HG02678 (cell line): Measurements from ENCODE around the gene NUDT4B.
"Not testable (repeated sequence)": the region's sequence is repeated elsewhere in the genome, so short reads cannot be mapped to it uniquely, and the experiment has no call there.

ENCODE experiments used
- ATAC-seq: cut with Tn5 transposase; IDR thresholded peaks from one replicate; pipeline ENCODE4 v1.9.1; 2021; ENCODE audit warnings: mild to moderate bottlenecking, moderate library complexity; ENCODE audit not compliant: unreplicated experiment

The NUDT4B gene

DNA sequence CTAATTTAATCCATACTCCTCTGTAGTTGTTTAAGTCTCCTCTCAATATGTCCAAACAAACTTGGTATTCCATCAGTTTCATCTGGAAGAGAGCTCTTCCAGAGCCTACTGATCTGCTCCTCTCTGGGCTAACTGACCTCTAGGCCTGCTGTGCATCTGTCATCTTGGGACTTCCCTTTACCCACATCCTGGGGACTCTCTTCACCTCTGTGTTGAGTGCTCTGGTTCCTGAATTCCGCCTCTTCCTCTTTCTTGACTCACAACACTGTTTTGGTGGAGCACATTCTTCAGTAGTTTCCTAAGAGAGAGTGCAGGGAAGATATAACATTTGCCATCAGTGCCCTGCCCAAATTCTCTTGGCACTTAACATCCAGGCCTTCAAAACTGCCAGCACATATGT lies 13.0 kb upstream of the NUDT4B start:
- ATAC-seq = peak; percentile 67

DNA sequence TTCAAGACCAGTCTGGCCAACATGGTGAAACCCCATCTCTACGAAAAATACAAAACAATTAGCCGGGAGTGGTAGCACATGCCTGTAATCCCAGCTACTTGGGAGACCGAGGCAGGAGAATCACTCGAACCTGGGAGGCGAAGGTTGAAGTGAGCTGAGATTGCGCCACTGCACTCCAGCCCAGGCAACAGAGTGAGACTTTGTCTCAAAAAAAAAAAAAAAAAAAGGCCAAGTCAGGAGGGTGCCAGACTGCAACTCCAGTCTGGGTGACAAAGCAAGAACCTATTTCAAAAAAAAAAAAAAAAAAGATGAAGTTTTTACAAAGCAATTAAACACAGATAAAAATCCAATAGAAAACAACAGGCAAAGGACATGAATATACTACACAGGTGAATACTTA lies 9.9 kb upstream of the NUDT4B start:
- ATAC-seq = not testable (repeated sequence)

DNA sequence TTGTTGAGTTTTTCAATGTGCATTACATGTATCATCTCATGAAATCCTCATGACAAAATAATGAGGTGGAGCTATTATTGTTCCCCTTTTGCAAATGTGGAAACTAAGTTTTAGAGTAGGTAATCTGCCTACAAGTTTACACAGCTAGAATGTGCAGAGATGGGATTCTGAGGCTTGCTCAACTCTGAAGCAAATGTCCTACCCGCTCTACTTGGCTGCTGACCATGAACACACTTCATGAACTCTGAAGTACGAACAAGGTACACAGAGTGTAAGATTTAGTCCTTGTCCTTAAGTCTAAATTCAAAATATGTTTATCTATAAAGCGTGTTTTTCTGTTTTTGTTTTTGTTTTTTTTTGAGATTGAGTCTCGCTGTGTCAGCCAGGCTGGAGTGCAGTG lies 5.4 kb upstream of the NUDT4B start:
- not testable (repeated sequence) for ATAC-seq

DNA sequence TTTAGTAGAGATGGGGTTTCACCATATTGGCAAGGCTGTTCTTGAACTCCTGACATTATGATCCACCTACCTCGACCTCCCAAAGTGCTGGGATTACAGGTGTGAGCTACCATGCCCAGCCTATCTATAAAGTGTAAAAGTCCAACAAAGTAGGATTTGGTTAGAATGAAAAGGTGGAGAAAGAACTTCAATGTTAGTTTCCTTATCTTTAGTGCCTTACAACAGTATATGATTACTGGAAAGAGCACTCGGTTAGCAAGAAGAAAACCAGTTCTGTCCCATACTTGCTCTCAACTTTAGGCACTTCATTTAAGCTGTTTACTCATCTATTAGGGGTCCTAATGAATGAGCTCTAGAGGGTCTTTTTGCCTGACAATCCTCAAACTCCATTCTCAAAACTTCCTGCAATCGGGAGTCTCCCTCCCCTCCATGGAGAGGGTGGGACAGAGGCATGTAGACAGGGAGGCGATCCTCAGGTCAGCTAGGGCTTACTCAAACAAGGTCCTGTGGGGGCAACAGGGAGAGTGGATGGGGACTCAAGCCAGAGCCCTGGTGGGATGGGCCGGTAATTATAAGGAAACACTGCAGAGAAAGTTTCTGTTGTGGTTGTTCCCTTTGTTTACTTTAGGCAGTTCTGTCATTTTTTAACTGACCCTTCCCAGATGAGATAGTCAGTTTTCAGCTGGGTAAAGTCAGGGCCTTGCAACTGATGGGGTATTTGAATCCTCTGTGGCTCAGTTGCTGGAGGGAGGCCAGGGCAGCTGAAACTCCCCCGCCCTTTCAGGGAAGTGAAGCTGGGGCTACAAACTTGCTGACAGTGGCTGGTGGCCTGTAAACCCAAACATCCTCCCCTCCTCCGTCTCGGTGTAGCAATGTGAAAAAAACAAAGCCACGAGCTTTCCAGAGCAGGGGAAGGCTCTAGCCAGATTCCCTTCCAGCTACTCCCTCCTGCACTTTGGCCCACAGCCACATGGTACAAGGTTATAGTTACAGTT lies 4.6 kb upstream of the NUDT4B start:
- peak; percentile 66 for ATAC-seq

DNA sequence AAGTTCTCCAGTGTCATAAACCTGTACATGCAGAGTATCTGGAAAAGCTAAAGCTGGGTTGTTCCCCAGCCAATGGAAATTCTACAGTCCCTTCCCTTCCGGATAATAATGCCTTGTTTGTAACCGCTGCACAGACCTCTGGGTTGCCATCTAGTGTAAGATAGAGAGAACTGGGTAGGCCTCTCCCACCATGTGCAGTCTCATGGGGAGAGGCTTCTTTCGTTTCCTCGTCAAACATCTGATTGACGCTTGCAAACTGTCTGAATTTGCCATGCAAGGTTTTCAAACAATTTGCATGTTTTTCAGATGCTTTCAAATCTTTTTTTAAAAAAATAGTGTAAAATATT lies 734 bp downstream of the NUDT4B start:
- peak; percentile 90 for ATAC-seq

DNA sequence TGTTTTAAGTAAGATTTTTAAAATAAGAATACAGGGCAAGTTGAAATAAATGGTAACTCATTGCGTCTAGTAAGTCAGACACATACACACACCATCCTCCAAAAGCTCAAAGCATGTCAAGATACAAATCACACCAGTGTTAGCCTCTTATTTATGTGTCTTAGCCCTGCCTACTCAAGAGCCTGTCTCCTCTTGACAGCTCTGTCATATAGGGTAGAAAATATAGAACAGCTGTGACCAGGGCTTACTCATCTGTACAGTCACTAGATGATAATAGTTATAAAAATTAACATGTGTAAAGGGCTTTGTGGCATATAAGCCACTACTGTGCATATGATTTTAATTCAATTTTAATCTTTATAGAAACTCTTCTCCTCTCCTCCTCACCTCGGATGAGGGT lies 7.7 kb downstream of the NUDT4B start:
- not testable (repeated sequence) for ATAC-seq

DNA sequence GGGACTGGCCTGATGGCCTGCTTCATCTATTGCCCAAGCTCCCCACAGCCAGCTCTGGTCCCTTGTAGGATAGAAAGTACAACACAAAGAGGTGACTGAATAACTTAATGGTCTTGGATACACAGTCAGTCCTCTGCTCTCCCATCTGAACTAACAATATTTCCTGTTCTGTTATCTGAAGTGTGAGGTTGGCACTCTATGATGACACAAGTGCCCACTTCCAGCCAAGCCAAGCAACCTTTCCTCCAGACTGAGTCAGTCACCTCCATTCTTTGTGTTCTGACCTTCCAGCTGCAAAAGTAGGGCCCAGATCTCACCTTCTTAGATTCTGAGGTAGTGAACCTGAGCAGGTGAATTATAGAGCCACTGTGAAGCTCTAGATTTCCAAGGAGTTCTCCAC lies 8.9 kb downstream of the NUDT4B start:
- not testable (repeated sequence) for ATAC-seq

DNA sequence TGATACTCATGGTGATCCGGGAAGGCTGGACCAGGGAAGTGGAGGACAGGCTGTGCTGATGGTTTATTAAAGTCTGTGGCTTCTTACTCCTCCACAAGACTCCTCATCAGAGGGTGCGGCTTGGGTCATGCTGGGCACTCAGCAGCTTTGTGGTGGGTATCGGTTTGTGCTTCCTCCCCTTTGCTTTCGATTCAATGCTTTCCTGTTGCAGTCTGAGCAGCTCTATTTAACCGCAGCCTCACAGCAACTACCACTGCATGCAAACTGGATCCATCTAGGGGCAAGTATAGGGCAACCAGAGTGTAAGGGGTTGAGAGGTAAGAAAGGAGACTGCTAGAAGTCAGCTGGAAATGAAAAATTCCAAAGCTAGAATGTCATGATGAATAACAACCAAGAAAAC lies 9.8 kb downstream of the NUDT4B start:
- ATAC-seq = peak; percentile 99

DNA sequence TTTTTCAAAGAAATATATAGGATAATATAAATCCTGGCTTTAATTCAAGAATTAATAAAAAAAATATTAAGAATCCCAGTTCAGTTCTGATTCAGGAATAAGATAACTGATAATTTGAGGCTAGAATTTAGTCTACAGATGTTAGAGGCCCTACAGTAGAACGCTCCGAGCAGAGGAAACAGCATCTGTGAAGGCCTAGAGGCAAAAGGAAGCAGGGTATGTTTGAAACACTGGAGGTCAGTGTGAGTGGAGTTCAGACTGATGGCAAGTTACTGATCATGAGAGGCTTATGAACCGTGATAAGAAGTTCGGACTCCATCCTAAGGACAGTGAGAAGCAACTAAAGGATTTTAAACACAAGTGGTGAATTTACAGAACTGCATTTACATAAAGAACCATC lies 10.4 kb downstream of the NUDT4B start:
- not testable (repeated sequence) for ATAC-seq

DNA sequence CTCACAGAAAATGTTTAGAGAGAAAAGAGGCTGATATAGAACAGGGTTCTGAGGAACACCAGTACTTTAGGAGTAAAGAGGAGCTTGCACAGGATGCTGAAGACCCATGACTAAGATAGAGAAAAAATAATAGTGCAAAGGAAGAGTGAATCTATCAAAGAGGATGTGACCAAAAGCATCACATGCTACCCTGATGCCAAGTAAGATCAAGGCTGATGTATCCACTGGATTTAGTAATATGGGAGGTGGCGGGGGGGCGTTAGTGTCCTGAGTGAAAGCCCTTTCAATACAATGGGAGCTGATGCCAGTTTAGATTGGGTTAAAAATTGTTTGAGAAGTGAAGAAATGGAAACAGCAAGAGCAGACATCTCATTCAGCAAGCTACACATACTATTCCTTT lies 11.2 kb downstream of the NUDT4B start:
- not testable (repeated sequence) for ATAC-seq

DNA sequence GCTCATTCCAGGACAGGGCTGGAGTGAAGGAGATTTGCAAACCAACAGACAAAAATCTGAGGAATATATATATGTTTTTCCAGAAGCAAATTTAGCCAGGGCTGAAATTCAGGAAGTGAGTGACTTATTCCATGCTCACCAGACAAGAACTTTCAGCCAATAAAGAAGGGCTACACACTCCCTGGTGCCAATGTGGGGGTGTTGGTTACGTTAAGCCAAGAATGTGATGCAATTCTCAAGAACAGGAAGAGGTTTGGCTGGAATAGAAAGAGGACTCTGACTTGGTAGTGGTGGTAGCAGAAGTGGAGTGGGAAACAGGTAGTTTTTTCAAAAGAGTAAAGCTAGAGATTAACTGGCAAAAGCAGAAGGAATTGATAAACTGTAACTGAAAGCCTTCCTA lies 11.6 kb downstream of the NUDT4B start:
- not testable (repeated sequence) for ATAC-seq

DNA sequence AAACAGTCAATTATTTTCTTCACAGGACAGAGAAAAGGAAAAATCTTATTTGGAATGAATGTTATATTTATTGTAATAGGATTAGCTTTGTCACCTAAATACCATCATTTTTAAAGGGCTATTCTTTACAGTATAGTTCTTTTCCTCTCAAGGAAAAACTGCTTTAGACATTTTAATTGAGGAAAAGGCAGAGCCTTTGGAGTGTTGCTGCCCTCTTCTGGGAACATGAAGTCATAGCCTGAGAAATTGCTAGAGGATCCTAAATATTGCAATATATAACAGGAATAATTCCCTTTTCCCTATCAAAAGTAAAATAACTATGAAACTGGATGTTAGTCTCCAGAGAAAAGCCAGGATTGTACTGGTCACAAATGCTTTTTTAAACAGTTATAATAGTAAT lies 12.8 kb downstream of the NUDT4B start:
- ATAC-seq = not testable (repeated sequence)

DNA sequence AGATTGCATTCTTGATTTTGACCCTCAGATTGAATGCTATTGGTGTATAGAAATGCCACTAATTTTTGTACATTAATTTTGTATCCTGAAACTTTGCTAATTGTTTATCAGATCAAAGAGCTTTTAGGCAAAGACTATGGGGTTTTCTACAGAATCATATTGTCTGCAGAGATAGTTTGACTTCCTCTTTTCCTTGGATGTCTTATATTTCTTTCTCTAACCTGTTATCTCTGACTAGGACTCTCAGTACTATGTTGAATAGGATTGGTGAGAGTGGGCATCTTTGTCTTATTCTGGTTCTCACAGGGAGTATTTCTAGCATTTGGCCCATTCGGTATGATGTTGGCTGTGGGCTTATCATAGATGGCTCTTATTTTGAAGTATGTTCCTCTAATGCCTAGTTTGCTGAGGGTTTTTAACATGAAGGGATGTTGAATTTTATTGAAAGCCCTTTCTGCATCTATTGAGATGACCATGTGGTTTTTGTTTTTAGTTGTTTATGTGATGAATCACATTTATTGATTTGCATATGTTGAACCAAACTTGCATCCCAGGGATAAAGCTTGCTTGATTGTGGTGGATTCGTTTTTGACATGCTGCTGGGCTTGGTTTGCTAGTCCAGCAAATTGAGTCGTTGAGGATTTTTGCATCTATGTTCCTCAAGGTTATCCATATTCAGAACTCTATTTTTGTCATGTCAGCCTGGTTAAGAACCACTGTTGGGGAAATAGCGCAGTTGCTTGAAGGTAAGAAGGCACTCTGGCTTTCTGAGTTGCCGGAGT lies 16.9 kb downstream of the NUDT4B start:
- not testable (repeated sequence) for ATAC-seq

DNA sequence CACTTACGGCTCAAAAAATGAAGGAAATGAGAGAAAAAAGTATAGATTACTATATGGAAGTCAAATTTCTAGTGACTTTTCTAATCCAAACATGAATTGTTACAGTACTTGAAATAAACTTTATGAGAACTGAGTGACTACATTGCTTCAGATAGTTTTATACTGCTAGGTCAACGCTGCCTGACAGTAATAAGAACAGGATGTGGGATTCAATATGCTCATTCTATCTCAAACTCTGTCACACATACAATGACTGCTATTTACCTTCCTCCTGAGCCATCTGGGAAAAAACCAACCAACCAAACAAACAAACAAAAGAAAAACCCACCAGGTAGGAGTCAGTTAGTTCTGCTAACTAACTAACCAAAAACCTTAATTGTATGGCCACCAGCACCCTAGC lies 20.0 kb downstream of the NUDT4B start:
- ATAC-seq = not testable (repeated sequence)

DNA sequence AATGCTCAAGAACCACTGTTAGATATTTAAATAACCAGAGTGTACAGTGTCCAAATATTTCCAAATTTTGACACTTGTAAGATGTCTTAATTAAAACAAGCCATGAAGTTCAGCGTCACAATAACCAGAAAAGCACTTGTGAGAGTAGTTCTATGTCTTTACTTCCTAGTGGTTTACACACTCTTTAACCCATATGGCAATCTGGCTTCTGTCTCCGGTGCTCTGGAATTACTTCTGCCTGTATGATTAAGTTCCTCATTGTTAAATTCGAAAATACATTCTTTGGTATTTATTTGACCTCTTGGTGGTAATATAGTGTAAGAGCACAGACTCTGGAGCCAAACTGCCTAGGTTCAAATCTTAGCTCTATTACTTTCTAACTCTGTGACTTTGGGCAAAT lies 20.9 kb downstream of the NUDT4B start:
- not testable (repeated sequence) for ATAC-seq

DNA sequence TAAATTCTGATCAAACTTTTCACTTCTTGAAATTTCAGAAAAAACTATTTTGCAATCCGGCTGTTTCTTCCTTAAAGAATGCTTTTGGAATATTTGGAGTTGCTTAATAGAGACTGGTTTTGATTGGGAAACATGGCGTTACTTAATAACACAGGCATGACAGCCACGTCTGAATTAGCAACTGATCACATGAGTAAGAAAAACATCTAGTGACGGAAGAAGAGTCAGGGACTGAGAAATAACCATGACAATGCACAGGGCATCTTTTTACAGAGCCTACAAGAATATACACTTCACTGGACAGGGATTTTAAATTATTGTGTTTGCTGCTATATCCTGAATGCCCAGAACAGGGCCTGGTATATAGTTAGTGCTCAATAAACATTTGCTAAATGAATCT lies 25.1 kb downstream of the NUDT4B start:
- not testable (repeated sequence) for ATAC-seq

DNA sequence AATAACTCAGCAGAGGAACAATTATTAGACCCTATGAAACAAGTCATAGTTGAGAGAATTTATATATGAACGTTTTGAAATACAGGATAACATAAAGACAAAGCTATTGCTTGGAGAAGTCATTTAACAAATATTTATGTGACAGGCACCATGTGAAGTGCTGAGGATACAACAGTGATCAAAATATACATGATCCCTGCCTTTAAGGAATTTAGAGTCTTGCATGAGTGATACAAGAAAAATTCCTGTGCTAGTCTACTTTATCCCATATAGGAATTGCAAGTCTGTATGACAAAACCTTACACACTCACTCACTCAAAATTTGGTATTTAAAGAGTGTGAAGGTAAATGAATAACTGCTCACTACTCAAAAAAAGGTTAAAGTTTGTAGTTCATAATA lies 25.5 kb downstream of the NUDT4B start:
- not testable (repeated sequence) for ATAC-seq

DNA sequence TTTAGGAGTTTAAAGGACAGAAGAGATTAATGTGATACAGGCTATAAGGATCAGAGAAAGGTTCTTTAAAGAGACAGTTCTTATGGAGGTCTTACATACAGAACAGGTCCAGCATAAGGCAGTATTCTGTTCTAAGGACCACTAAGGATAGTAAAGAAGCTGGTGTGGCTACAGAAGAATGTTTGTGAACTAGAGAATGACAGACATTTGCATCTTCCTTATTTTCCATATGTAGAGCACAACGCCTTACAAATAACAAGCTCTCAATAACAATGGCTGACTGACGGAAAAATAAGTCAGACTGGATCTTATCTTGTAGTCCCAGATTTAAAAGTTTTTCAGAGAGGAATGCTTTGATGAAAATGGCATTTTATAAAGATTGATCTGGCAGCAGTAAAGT lies 26.7 kb downstream of the NUDT4B start:
- not testable (repeated sequence) for ATAC-seq

DNA sequence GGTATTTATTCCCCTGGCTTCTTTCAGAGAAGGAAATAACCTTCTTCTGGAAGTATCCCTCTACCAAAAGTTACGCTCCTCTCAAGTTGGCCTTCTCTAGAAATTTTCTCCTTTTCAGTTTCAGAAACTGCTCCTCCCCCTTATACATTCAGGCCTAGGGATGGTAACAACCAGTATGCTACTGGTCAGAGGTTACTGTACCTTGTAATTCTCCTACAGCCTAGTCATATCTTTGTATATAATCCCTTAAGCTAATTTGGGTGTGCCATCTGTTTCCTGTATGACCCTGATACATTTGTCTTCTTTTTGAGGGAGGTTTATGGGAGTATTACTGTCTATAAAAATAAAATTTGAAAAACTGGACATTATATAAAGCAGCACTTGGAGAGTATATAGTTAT lies 29.1 kb downstream of the NUDT4B start:
- ATAC-seq = not testable (repeated sequence)

DNA sequence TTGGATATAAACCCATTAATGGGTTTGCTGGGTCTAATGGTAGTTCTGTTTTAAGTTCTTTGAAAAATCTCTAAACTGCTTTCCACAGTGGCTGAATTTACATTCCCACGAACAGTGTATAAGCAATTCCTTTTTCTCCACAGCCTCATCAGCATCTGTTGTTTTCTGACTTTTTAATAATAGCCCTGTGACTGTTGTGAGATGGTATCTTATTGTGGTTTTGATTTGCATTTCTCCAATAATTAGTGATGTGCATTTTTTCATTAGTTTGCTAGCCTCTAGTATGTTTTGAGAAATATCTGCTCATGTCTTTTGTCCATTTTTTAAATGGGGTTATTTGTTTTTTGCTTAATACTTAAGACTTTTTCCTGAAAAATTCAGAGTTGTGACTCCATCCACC lies 31.8 kb downstream of the NUDT4B start:
- ATAC-seq = not testable (repeated sequence)

DNA sequence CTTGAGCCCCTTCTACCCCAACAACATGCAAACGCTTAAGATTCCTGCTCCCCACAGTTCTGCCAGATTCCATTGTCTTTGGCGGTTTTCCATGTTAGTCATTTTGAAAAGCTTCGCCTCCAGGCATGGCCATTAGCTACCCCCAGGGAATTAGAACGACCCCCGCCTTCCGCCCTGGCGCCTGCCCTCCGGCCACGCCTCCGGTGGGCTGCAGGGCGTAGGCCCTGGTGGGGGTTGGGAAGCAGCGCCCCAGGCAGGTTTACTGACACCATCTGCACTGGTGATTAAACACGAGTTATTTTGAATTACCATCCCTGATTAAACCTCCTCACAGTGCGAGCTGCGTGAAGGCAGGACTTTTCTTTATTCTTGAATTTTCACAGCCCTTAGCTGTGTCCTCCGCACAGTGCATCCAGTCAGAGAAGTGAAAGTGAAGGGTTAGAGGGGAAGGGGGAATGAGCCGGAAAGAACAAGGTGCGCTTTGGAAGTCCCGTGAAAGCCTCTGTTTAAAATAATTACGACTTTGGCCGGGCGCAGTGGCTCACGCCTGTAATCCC lies 43.0 kb downstream of the NUDT4B start:
- ATAC-seq = not testable (repeated sequence)
